Subcutaneous adipose tissue (tissue), 4 donors: ENCODE measurements around the gene NAB2. TPM values are rescaled to one million over a fixed set of nuclear protein-coding genes. Genes with fewer than 3 reads are reported as not detected.

Experiments used
- total RNA-seq, 4 donors: library from RNA; depleted of rRNA; stranded (reverse); fragments of >200 nt; gene quantifications; one replicate each; pipeline ENCODE4 v1.1.0, GENCODE V29; 2016
- TF ChIP-seq, protein P1 (sequence below): fragments of 450-650 bp; IDR thresholded peaks from one replicate; pipeline ENCODE4 v1.5.1; 2016; ENCODE audit warnings: low read depth, mild to moderate bottlenecking, control low read depth, antibody characterized with exemption, moderate library complexity

NAB2 gene
- total RNA-seq, 4 donors from 2014 or later = 4.9 to 19.7 (median 13.7) TPM

GRCh38 chr12:57055824-57056223, 33.1 kb upstream of the NAB2 start:
- TF ChIP-seq, protein P1, sequence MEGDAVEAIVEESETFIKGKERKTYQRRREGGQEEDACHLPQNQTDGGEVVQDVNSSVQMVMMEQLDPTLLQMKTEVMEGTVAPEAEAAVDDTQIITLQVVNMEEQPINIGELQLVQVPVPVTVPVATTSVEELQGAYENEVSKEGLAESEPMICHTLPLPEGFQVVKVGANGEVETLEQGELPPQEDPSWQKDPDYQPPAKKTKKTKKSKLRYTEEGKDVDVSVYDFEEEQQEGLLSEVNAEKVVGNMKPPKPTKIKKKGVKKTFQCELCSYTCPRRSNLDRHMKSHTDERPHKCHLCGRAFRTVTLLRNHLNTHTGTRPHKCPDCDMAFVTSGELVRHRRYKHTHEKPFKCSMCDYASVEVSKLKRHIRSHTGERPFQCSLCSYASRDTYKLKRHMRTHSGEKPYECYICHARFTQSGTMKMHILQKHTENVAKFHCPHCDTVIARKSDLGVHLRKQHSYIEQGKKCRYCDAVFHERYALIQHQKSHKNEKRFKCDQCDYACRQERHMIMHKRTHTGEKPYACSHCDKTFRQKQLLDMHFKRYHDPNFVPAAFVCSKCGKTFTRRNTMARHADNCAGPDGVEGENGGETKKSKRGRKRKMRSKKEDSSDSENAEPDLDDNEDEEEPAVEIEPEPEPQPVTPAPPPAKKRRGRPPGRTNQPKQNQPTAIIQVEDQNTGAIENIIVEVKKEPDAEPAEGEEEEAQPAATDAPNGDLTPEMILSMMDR = no peak

DNA sequence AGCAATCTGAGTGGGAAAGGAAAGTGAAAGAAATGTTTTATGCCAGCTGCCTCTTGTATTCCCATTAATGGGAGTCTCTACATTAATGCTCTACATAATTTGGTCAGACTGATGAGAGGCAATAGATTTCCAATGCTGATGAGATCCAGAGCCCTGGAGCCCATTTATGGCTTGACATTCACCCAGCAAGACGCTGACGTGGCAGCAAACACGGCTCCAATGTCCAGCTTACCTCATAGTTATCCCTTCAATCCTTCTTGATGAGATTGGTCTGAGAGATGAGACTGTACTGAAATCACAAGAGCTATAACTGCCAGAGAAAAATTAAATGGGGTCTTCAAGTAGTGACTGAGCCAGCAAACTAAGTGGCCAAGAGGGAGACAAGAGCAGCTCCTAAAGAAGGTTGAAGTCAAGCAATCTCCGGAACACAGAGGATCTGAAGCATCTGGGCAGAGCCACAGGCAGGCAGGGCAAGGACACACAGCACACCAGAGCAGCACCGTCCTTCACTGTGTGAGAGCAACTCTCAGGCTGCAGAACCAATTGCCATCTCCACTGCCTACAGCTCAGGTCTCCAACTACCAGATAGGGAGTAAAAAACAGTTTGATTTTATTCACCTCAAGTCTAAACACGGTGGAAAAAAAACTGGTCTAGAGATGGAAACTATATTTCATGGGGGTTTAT, 31.7 kb upstream of the NAB2 start:
- TF ChIP-seq, protein P1 = no peak

DNA sequence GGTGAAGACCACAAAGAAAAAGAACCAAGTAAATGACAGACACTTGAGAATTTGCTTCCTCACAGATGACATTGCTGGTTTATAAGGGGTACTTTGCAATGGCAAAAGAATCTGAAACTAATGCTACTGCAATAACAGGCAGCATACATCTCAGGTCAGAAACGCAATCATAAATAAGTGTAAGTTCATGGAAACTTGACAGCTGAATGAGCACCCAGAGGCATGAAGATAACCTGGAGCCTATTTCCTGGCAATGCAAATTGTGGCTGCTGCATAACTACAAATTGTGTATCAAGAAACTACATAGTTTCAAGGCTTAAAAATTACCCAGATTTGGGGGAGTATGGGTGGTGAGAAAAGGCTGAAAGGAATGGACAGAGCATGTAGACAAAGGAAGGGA, 30.5 kb upstream of the NAB2 start:
- TF ChIP-seq, protein P1 = no peak

DNA sequence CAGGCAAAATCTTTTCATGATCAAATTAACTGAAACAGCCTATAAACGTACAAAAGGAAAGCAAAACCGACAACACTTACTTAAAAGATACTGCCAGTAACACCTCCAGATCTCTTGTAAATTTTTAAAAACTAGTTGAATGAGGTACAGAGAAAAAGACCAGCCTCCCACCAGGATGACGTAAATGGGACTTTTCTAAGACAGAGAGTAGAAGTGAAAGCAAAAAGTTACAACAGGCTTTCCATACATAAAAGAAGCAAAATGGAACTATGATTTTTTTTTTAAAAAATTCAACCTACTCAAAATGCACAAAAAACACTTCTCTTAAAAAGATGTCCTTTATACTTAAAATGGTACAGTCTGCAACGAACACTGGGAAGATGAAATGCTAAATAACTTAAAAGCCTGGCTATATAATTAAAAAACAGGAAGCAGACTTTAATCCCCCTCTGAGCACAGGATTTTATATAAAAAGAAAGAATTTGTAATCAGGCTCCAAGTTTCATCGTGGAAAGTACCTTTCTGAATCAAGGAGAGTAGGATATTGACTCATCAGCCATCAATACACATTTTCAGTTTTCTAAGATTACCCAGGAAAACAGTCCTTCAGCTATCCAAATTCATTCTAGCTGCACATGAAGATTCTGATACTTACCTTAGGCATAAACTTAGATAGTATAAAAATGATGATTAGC, 24.8 kb upstream of the NAB2 start:
- TF ChIP-seq, protein P1 = no peak

DNA sequence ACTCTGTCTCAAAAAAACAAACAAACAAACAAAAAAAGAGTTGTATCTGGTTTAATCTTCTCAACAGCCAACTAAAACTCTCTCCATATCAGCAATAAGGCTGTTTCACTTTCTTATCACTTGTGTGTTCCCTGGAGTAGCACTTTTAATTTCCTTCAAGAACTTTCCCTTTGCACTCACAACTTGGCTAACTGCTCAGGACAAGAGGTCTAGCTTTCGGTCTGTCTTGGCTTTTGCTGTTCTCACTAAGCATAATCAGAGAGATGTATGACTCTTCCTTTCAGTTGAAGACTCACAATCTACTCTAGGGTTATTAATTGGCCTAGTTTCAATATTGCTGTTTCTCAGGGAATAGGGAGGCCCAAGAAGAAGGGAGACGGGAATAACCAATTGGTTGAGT, 22.7 kb upstream of the NAB2 start:
- TF ChIP-seq, protein P1 = no peak

DNA sequence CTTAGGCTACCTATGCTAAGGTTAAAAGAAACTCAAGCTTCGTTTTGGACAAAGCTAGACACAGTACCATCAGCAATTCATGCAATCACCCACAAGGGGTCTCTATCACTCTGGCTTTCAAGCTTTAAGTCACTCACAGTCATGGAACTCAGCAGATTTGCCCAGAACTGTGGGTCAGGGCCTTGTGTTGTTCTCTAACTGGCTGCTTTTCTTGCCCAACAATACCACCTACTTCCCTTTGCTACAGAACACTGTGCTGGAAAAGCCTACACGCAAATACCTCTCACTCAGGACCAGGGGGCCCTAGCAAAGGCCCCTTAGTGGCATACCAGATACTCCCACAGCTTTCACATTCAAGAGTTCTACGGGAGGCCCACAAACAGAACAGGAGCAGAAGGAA, 19.4 kb upstream of the NAB2 start:
- TF ChIP-seq, protein P1 = no peak

- TF ChIP-seq, protein P1 = no peak
Observed at GRCh38 chr12:57072661-57073060, 16.3 kb upstream of the NAB2 start.
